Amygdala (tissue), 56 donors: ENCODE data around the gene PTPN21.

ENCODE experiments used
- DNase-seq, 56 donors: peaks; one replicate each; lab custom pipeline; 2025; lab: John Stamatoyannopoulos, UW

The PTPN21 gene

DNA sequence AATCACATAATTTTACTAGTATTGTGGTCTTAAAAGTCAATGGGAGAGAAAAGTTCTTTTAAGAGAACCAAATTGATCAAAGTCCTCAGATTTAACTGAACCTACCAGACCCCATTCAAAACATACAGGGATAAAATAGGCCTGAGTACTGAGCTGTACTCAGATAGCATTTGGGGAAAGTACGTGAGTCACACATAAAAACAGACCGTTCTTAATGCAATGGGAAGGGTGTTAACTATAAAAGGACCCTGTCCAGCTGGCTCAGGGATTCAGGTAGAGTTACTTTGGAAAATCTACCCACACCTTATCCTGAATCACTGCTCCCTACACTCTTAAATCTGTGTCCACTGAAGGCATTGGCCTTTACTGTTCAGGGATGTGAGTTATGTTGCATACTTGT, 78.0 kb downstream of the PTPN21 start:
- DNase-seq: no peak

DNA sequence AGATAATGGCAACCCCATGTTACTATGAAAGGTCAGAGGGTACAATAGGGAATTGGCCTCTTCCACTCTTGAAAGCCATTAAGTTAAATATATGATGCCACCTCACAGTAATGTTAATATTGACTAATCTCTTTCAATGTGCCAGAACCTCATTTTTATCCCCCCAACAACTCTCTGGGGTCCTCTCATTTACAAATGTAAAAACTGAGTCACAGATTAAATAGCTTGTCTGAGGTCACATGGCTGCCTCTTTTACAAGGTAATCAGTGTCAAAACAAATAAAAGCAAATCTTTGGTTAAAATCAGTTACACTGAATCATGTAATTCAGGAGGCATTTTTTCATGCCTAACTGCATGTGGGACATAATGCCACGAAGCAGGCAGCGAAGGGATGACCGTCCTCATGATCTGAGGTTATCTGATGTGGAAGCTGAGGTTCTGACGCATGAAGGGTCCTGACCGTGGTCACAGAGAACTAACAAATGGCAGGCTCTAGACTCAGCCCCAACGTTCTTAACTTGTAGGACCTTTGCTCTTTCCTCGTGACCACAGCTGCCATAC, 78.5 kb downstream of the PTPN21 start:
- no peak for DNase-seq

DNA sequence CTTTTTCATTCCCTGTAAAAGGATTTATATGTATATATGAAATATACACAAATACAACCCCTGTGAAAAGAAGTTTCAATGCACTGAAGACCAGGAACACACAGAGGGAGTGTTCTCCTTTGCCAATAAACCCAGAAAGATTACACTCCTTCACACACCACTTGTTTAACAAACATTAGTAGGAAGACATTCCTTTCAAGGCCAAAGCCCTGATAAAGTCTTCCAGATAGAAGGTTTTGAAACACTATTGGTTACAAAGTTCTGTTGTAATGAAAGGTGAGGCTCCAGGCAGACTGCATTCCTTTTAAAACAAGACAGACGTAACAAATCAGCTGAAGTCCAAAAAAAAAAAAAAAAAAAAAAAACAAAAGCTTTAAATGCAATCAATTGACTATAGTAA, 81.0 kb downstream of the PTPN21 start:
- no peak for DNase-seq

DNA sequence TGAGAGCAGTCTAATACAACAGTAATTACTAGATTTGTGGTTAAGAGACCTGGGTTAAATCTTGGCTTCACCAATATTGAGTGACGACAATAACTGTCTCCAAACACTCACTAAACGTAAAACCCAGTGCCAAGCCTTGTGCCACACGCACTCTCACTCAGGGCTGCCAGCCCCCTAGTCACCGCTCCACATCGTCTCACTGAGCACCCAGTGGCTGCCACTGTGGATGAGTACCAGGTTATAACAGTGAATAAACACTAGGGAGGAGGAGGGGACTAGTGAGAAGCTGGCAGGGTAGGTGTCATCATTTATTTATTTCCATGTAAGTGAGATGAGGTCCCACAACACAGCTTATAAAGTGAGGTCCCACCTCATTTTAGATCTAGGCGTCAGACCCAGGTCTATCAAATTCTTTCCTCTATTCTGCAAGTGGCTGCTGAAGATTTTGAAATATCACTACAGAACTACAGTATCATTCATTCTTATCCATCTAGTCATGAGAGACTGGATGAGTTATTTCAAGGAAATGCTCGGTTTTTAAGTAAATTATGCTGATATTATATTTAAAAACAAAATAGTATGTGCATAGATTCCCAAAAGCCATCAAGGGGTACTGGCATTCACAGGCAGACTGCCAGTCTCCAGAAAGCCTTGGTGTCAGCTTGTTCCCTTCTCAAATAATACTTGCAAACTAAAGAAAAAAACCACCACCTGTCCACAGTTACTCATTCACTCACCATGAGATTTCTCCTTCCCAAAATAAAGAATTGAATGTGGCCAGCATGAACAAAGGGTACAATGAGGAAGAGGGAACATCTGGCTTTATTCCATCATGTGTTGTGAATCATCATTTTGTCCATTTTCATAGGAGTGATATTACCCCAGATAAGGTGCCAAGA, 84.0 kb downstream of the PTPN21 start:
- no peak for DNase-seq

DNA sequence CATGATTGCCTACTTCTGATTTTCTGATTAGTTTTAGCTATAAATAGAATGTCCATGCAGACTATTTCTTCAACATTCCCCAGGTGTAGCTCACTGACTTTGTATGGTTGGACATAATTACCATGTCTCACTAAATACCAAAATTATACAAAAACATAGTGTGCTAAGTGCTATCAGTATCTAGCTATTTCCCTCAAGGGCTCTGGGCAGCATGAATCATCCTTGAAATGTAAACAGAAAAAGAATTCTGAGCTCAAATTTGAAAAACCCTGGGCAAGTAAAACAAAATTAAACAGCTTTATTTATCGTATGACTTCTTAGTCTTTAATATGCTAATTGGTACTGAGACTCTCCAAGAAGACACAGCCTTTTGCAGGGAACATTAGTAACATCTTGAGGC, 86.4 kb downstream of the PTPN21 start:
- no peak for DNase-seq

DNA sequence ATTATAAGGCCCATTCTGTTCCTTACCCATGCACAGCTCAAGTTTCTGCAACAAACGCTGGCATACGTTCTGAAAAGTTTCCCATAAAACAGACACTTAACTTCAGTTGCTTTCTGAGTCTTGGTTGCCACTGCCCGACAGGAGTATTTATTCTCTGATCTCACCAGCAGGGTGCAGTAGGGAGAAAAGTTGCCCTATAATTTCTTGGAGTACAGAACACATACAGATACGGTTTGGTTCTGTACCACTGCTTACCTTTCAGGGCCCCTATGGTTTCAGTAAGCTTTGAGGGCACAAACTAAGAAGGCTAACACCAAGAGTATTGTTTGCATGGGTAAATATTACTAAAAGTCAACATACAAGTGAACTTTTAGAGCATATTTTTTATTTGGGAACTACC, 91.5 kb downstream of the PTPN21 start:
- no peak for DNase-seq

DNA sequence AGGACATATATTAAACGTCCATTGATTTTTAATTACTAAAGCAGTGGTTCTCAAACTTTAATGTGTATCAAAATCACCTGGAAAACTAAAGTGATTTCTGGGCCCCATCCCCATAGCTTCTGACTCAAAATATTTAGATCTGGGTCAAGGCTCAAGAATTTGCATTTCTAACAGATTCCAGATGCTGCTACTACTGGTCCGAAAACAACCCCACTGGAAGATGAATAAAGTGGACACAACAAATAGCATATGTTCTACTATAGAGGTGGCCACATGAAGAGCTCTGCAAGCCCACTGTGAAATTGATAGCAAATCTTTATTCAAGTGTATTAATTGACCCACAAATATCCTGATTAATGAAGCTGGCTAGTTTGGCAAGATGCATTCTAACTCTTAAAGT, 99.9 kb downstream of the PTPN21 start:
- DNase-seq: no peak

DNA sequence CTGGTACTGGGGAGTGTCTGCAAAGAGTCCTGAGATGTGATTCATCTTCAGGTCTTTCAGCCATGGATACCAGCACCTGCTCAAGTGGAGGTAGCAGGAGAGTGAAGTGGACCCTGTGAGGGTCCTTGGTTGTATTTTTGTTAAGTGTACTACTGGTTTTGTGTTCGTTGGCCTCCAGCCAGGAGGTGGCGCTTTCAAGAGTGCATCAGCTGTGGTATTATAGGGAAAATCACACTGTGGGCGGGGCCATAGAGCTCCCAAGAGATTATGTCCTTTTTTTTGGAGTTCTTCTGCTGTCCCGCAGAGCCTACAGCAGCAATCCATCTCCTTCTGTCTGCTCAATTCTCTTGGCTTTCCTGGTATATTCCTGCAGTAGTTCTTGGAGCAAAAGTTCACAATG, 102.6 kb downstream of the PTPN21 start:
- no peak for DNase-seq

DNA sequence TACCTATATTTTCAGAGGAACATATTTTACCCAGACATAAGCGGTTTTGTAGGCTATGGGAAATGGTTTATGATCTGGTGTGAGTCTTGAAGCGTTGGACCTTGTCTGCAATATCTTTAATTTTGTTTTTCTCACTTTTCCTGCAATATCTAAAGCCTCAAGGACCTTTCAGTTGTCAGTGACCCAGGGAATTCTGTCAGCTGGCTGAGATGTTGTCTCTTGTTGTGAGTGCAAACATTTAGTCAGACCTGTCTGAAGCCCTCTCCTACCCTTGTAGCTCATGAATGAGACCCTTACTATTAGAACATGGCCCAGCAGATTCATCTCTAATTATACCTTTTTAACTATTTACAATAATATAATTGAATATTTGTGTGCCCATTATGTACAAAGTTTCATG, 115.7 kb downstream of the PTPN21 start:
- DNase-seq: no peak

DNA sequence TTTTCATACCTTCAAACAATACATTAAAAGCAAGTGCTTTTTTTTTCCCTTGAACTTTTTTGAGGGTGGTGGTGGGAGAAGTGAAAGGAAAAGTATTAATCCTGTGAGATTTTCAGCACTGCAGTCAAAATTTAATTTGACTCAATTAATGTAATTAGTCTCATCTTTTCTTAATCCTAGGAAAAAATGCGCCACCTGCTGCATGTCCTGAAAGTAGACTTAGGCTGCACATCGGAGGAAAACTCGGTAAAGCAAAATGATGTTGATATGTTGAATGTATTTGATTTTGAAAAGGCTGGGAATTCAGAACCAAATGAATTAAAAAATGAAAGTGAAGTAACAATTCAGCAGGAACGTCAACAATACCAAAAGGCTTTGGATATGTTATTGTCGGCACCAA, 117.1 kb downstream of the PTPN21 start:
- DNase-seq: no peak

DNA sequence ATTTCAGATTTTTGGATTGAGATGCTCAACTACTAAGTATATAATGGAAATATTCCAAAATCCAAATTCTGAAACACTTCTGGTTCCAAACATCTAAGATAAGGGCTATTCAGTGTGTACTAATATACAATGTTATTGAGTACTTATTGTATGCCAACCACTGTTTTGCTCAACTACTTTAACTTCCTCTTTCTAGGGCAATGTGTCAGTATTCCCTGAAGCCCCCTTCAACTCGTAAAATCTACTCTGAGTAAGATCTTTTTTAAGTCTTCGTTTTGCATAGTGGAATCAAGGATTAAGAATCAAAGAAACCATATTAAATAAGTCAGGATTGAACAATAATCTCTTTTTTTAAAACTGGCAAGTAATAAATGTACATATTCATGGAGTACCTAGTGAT, 123.8 kb downstream of the PTPN21 start:
- no peak for DNase-seq

DNA sequence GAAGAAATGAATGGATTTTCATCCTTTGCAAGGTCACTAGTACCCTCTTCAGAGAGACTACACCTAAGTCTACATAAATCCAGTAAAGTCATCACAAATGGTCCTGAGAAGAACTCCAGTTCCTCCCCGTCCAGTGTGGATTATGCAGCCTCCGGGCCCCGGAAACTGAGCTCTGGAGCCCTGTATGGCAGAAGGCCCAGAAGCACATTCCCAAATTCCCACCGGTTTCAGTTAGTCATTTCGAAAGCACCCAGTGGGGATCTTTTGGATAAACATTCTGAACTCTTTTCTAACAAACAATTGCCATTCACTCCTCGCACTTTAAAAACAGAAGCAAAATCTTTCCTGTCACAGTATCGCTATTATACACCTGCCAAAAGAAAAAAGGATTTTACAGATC, 128.5 kb downstream of the PTPN21 start:
- DNase-seq: peak in 1 of 56 donors; percentile 1

DNA sequence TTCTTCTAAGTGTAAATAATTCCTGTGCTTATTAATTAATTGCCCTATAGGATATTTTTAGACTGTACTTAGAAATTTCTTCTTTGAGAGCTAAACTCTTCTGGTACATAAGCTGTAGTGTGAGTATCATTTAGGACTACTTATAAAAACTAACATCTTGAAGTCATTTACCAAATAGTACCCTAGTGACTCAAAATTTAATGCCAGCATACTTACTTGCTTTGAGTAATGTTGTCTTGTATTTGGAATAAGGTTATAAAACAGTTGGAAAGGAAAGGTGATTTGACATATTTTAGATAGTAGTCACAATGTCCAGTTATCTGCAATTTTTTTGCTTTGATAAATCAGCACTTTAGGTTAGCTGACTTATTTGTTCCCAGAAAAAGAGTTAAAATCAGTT, 130.2 kb downstream of the PTPN21 start:
- no peak for DNase-seq

DNA sequence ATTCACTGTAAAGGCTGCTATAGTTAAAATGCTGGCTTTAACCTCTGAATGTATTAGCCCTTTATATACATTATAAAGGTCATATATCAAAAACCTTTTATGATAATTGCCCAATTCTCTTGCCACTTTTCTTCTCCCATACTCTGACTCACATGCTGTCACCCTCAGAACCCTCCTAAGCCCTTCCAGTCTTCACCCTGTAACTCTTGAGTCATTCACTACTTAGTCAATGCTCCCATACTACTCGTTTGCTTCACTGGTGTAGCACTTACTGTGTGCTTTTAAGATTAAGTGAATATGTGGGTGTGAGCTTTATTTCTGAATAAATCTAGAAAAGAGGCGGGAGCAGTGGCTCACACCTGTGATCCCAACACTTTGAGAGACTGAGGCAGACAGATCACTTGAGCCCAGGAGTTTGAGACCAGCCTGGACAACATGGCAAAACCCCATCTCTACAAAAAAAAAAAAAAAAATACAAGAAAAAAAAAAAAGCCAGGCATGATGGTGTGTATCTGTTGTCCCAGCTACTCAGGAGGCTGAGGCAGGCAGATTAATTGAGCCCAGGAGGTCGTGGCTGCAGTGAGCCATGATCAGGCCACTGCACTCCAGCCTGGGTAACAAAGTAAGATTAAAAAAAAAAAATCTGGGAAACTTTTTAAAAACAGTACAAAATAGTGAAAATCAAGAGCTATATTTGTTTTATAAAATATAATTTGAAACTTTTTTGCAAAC, 131.7 kb downstream of the PTPN21 start:
- DNase-seq: no peak

DNA sequence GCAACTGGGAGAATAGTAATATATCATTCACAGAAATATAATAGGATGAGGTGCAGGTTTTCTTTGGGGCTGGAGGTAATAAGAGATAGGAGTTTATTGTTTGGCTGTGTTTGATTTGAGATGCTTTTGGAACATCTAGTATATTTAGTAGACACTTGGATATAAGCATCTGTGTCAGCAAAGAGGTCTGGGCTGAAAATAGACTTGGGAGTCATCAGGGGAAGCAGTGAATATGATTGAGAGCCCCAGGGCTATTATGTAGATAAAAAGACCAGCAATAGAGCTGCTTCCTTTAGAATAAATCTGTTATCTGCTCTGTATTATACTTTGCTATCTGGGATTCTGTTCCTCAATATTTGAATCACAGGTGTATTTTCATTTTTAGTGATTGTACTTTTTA, 132.8 kb downstream of the PTPN21 start:
- DNase-seq: no peak

DNA sequence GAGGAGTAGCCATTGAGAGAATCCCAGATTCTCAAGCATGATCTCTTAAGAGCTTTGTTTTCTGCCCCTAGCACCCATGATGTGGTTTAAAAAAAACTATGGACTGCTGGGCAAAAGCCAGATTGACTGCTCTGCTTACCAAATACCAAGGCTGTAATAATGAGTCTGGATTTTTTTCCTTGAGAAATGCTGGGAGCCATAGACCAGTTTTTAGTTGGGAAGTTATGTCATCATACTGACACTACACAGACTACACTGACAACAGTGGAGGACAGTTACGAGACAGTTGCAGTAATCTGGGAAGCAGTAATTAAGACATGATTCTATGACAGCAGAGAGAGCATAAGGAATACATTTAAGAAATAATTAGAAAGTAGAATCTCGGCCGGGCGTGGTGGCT, 133.5 kb downstream of the PTPN21 start:
- no peak for DNase-seq

DNA sequence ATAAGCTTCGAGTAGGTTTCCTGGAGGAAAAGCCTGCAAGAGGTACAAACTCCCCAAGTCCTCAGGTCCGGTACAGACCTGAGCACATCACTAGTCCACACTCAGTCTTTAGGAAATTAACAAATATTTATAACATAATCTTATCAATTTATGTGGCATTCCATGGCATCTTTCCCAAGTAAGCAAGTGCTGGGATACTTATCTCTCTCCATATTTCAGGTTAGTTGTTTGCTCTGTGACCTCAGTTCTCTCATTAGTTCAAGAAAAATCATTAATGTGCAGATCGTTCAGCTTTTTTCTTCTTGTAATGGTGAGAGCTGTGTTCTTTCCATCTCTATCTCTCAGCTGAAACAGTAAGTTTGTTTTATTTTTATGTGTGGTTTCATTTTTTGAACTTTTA, 134.6 kb downstream of the PTPN21 start:
- no peak for DNase-seq

DNA sequence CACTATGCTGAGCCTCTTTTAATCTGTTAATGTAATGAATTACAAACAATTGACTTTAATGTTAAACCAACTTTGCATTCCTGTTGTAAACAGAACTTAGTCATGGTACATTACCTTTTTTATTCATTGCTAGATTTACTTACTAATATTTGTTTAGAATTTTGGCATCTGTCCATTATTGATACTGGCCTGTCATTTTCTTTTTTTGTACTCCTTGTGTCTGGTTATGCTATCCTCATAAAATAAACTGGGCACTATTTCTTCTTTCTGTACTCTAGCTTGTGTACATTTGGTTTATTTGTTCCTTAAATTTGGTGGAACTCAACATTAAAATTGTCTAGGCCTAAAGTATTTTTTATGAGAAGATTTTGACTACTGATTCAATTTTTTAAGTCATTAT, 137.2 kb downstream of the PTPN21 start:
- no peak for DNase-seq
